PC-3 (cell line): Measurements from ENCODE around the gene FPR2.

Source experiments
- EZH2 ChIP-seq: fragments of 300-600 bp; sonication (generic); IDR thresholded peaks from one replicate; pipeline ENCODE4 v1.6.1; 2017; ENCODE audit warnings: antibody characterized with exemption, mild to moderate bottlenecking, low read length; ENCODE audit not compliant: unreplicated experiment
- EZH2phosphoT487 ChIP-seq: fragments of 300-600 bp; sonication (generic); IDR thresholded peaks from 2 replicates; pipeline ENCODE4 v1.6.1; 2018; ENCODE audit warnings: mild to moderate bottlenecking, antibody characterized with exemption, low read length, borderline replicate concordance
- TF ChIP-seq, protein P1 (sequence below): fragments of 300-600 bp; sonication (generic); conservative IDR thresholded peaks from 2 replicates; pipeline ENCODE4 v1.5.1; 2017; ENCODE audit warnings: antibody characterized with exemption, low read depth, mild to moderate bottlenecking, low read length

DNA sequence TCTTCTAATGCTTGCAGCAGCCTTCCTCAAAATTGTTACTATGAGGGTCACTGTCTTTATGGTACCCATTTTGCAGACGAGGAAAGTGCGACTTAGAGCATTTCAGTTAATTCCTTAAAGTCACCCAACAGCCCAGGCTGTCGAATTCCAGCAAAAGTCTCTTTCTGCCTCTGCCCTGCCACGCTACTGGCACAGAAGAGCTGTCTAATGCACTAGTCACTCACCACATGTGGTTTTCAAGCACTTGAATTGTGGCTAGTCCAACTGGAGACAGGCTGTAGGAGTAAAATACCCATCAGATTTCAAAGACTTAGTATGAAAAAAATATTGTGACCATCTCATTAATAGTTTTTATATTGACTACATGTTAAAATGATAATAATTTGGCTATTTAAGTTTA, 11.0 kb upstream of the FPR2 start:
- TF ChIP-seq, protein P1, sequence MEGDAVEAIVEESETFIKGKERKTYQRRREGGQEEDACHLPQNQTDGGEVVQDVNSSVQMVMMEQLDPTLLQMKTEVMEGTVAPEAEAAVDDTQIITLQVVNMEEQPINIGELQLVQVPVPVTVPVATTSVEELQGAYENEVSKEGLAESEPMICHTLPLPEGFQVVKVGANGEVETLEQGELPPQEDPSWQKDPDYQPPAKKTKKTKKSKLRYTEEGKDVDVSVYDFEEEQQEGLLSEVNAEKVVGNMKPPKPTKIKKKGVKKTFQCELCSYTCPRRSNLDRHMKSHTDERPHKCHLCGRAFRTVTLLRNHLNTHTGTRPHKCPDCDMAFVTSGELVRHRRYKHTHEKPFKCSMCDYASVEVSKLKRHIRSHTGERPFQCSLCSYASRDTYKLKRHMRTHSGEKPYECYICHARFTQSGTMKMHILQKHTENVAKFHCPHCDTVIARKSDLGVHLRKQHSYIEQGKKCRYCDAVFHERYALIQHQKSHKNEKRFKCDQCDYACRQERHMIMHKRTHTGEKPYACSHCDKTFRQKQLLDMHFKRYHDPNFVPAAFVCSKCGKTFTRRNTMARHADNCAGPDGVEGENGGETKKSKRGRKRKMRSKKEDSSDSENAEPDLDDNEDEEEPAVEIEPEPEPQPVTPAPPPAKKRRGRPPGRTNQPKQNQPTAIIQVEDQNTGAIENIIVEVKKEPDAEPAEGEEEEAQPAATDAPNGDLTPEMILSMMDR, result no peak
- TF ChIP-seq EZH2phosphoT487, result no peak
- no peak for TF ChIP-seq EZH2
